GM21423 (cell line): ENCODE data around the gene ANKRD31.

Experiments used
- ATAC-seq: cut with Tn5 transposase; IDR thresholded peaks from one replicate; pipeline ENCODE4 v1.9.1; 2021; ENCODE audit warnings: mild to moderate bottlenecking, moderate library complexity; ENCODE audit not compliant: unreplicated experiment

ANKRD31 gene

GRCh38 chr5:75043633-75044264 lies 192.9 kb downstream of the ANKRD31 start:
- no peak for ATAC-seq

DNA sequence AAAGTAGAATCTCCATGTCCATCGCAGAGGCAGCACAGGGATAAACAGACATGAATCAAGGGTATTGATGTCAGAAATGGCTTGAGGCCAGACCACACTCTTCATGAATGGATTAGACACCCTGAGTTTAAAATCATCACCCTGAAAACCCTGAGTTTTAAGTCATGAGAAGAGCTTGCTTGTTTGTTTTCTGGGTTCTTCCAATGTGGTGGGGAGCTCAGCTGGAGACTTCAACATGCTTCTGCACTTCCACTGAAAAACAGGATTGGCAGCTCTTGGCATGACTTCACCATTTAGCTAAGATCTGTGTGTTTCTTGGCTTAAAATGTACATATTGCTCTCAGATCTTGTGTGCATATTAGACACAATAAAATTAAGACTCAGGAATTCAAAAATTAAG lies 194.2 kb downstream of the ANKRD31 start:
- no peak for ATAC-seq

DNA sequence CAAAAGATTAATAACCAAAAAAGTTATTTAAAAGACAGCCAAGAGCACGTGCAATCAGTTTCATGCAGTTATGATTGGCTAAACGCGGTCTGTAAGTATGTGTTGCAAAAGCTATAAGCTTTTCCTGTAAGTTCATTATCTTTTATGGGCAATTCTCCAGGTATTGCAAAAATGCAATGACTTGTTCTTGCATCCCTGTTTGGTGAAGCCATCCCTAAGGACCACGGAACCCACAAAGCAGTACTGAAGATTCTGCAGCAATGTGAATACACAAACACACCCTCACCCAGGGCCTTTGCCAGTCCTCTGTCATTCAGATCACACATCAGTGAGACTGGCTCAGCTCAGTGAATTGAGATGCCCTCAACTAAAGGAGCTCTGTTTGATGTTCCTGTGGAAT lies 195.7 kb downstream of the ANKRD31 start:
- ATAC-seq: no peak

- no peak for ATAC-seq
These were observed 199.6 kb downstream of the ANKRD31 start for GRCh38 chr5:75037106-75037505.

DNA sequence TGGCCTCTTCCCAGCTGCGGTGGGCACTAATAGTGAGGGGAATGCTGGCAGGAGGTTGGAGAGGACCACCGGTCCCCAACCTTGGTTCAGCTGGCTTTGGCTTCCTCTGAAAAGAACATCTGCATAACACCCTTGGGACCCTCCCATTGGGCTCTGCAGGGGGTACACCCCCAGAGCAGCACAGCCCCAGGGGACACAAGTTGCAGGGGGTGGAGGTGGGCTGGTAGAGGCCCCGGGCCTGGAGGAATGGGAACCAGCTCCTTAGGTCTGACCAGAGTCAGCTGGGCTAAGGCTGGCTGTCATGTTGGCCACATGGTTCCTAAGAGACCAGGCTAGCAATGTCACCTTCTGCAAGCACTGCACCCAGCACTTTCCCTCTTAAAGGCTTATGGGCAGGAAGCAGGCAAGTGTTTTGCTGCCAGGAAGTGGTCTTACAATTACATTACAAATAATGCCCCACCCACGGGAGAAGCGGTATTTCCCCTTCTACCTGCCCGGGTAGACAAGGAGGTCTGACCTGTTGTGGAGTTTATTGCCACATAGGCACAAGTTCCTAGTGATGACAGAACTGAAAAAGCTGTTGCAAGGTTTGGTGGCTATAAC lies 202.4 kb downstream of the ANKRD31 start:
- ATAC-seq: no peak

GRCh38 chr5:75031366-75031765 lies 205.3 kb downstream of the ANKRD31 start:
- no peak for ATAC-seq

DNA sequence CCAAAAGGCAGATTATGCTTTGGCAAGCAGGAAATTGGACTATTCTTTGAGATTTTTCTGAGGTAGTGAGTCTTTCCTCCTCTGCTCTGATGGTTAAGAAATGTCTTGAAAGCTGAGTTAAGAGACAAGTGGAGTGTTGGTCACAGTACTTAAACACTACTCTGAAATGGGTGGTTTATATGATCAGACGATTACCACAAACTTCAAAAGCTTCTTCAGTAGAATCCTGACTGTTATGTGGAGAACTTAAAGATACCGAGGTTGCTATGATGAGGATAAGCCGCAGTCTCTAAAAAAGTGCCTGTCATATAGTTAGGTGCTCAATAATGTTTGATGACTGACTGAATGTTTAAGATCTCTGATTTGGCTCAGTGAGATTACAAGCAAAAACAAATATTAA lies 208.6 kb downstream of the ANKRD31 start:
- ATAC-seq: no peak

GRCh38 chr5:75023368-75024159 lies 213.1 kb downstream of the ANKRD31 start:
- ATAC-seq: no peak

DNA sequence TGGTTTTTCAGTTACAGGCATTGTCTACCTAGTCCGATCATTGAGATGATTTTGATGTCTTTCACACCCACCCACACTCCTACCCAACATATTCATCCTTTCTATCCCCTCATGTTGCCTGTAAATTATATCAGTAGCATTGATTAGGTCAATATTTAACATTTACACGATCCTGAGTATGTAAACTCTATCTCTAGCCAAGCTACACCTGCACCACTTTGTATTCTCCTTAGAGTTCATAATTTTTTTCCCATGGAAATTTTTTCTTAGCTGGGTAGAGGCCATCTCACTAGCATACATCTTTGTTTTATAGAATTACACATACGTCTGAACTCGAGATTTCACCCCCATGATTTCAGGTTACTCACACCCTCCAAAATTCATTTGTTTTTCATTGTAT lies 214.9 kb downstream of the ANKRD31 start:
- no peak for ATAC-seq

DNA sequence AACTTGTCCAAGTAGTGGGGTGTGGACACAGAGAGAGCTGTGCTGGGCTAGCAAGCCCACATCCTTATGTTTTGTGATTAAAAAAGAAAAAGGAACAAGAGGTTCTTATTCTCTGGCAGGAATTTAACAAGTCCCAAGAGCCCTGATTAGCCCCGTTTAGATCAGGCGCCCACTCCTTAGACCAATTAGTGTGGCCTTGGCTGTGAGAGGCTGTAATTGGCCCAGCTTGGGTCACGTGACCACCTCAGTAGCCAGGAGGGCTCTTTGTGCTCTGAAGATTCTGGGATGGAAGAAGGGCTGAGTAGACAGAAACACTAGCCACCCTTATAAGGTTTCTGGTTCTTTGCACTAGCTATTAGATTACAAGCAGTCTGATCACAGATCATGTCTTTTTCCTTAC lies 215.5 kb downstream of the ANKRD31 start:
- ATAC-seq: no peak

DNA sequence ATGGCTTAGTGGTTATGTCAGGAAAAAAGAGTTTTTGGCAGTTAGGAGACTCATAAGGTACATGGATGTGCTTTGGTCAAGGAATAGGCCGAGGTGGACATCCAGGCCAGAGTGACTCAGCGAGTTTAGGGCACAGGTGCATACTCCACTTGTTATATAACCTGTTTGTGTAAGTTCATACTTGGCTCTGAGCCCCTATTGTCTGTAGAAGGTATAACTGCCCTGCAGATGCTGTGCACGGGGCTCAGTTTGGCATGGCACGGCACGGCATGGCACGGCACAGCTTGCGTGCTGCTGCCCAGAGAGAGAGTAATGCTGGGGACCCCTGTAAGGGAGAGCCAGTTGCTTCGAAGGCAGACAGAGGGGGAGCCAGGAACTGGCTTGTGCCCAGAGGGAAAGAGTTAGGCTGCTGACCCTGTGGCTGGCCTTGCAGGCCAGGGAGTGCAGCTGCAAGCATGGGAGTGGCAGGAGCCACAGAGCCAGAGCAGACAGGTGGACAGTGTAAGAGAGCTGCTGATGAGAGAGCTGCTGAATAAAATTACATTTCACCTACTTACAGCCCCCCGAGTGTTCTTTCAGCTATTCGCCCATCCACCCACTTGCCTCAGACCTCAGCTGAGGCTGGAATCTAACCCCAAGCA lies 216.5 kb downstream of the ANKRD31 start:
- ATAC-seq: no peak

DNA sequence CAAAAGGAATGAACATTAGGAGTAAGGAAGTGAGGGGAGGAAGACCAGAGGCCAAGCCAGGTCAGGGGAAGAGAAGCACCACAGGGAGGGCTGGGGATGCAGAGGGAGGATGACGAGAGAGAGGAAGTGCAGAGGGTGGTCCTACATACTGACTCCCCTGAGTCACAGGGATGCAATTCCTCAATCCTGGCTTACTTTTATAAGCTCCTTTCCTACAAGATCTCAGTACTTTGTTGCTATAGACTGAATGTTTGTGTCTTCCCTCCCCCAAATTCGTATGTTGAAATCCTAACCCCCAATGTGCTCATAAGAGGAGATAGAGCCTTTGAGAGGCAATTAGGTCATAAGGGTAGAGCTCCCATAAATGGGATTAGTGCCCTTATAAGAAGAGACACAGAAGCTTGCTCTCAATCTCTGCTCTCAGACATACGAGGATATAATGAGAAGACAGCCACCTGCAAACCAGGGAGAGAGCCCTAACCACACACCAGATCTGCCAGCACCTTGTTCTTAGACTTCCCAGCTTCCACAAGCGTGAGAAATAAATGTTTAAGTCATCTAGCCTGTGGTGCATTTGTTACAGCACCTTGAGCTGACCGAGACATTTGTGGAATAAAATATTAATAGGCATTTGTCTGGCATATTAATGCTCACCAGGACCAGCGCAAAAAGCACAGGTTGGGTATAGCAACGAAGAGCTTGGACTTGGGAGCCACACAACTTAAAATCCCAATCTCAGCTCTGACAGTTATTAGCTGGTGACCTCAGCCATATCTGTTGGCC lies 217.7 kb downstream of the ANKRD31 start:
- no peak for ATAC-seq
